GM12873 (cell line): ENCODE results near the gene SOS1.

ENCODE experiments used
- TF ChIP-seq, protein P1 (sequence below): IDR thresholded peaks from 2 replicates; pipeline ENCODE4 v1.5.1; 2012; ENCODE audit warnings: low read depth, mild to moderate bottlenecking, moderate library complexity, low read length, control low read depth; ENCODE audit not compliant: insufficient read depth; ENCODE audit errors: missing control alignments

Gene SOS1

DNA sequence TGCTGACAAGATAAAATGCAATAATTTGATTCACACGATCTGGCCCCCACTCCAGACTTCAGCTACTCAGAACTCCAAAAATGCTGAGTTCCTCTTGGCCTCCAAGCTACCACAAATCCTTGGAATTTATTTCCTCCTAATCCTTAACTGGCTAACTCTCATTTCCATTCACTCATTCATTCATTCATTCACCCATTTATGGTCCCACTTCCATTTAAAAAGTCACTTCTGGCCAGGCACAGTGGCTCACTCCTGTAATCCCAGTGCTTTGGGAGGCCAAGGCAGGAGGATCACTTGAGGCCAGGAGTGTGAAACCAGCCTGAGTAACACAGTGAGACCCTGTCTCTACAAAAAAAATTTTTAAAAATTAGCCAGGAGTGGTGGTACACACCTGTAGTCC lies 12.5 kb downstream of the SOS1 start:
- TF ChIP-seq, protein P1, sequence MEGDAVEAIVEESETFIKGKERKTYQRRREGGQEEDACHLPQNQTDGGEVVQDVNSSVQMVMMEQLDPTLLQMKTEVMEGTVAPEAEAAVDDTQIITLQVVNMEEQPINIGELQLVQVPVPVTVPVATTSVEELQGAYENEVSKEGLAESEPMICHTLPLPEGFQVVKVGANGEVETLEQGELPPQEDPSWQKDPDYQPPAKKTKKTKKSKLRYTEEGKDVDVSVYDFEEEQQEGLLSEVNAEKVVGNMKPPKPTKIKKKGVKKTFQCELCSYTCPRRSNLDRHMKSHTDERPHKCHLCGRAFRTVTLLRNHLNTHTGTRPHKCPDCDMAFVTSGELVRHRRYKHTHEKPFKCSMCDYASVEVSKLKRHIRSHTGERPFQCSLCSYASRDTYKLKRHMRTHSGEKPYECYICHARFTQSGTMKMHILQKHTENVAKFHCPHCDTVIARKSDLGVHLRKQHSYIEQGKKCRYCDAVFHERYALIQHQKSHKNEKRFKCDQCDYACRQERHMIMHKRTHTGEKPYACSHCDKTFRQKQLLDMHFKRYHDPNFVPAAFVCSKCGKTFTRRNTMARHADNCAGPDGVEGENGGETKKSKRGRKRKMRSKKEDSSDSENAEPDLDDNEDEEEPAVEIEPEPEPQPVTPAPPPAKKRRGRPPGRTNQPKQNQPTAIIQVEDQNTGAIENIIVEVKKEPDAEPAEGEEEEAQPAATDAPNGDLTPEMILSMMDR = no peak

- TF ChIP-seq, protein P1 = no peak
Measured at GRCh38 chr2:39107724-39108273, 13.1 kb downstream of the SOS1 start.

DNA sequence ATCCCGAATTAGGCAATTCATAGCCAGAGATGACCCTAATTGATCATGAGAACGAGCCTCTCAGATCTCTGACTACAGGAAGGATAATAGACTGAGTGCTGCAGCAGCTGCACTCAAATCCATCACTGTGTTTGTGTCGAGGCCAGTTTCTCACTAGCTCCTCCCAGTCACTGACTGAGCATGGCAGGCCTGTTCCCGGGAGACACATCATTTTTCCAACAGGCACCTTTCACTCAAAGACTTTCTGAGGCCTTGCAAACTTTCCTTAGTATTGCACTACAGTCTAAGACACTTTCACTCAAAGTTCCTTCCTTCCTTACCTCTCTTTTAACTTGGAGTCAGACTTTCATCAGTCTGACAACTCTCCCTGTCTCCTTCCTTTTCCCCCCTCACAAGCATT lies 13.7 kb downstream of the SOS1 start:
- TF ChIP-seq, protein P1 = no peak

GRCh38 chr2:39099870-39100728 lies 20.8 kb downstream of the SOS1 start:
- TF ChIP-seq, protein P1 = no peak

DNA sequence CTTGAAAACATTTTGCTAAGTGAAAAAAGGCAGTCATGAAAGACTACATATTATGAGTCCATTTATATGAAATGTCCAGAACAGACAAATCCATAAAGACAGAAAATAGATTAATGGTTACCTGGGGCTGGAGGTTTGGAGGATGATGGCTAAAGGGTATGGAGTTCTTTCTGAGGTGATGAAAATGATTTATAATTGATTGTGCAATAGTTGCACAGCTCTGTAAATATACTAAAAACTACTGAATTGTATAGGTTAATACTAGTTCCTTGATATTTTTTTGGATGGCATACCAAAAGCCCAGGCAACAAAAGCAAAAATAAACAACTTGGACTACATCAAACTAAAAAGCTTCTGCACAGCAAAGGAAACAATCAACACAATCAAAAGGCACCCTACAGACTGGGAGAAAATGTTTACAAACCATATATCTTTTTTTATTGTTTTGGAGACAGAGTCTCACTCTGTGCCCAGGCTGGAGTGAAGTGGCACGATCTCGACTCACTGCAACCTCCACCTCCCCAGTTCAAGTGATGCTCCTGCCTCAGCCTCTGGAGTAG lies 21.5 kb downstream of the SOS1 start:
- TF ChIP-seq, protein P1 = no peak

DNA sequence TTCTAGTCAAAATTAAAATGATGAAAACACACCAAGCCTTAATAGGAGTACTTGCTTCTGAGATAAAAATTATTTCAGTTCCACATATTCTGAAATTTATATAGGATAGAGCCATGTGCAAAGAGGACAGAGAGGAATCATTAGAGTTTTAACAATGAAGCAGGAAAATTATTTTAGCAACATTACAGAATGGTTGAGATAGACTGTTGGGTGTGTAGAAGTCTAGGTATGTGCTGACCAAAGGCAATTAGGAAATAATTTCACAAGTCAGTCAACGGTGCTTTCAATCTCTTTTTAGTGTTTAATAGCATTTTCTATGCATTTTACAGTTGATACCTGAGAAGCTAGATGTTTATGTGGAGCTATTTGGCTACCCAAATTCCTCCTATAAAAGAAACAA lies 25.2 kb downstream of the SOS1 start:
- TF ChIP-seq, protein P1 = no peak

- TF ChIP-seq, protein P1 = no peak
Measured at GRCh38 chr2:39094717-39095363, 26.0 kb downstream of the SOS1 start.
